Neural progenitor cell (in vitro differentiated cells): ENCODE data around the gene RPUSD2. TPM values are rescaled to one million over a fixed set of nuclear protein-coding genes. Genes with fewer than 3 reads are reported as not detected.

Experiments used
- DNase-seq: peaks from one replicate; pipeline ENCODE4 v3.0.0-alpha.2; 2016; ENCODE audit warnings: low spot score
- H2AFZ ChIP-seq: fragments of 200-600 bp; sonication (generic); replicated peaks from 2 replicates; pipeline ENCODE4 v1.6.1; 2016; ENCODE audit warnings: antibody characterized with exemption
- H3F3A ChIP-seq: fragments of 200-600 bp; sonication (generic); 2 replicates; pipeline ENCODE4 v1.6.1; 2016; ENCODE audit warnings: antibody characterized with exemption, low read depth
- H3K27ac ChIP-seq: fragments of 200-600 bp; sonication (generic); 2 replicates; pipeline ENCODE4 v1.5.1; 2016; ENCODE audit warnings: mild to moderate bottlenecking
- H3K27me3 ChIP-seq: fragments of 200-600 bp; sonication (generic); 2 replicates; pipeline ENCODE4 v1.6.1; 2016; ENCODE audit warnings: mild to moderate bottlenecking, moderate library complexity
- H3K36me3 ChIP-seq: fragments of 200-600 bp; sonication (generic); 2 replicates; pipeline ENCODE4 v1.5.1; 2016
- H3K4me1 ChIP-seq: fragments of 200-600 bp; sonication (generic); 2 replicates; pipeline ENCODE4 v1.6.1; 2016; ENCODE audit warnings: mixed run types
- H3K4me2 ChIP-seq: fragments of 200-600 bp; sonication (generic); 2 replicates; pipeline ENCODE4 v1.6.1; 2016
- H3K4me3 ChIP-seq: fragments of 200-600 bp; sonication (generic); 2 replicates; pipeline ENCODE4 v1.5.1; 2016
- H3K79me2 ChIP-seq: fragments of 200-600 bp; sonication (generic); 2 replicates; pipeline ENCODE4 v1.6.1; 2016; ENCODE audit warnings: low read depth
- H3K9ac ChIP-seq: fragments of 200-600 bp; sonication (generic); 2 replicates; pipeline ENCODE4 v1.6.1; 2016
- H3K9me3 ChIP-seq: fragments of 200-600 bp; sonication (generic); 2 replicates; pipeline ENCODE4 v1.5.1; 2016; ENCODE audit warnings: low read depth
- H4K20me1 ChIP-seq: fragments of 200-600 bp; sonication (generic); 2 replicates; pipeline ENCODE4 v1.6.1; 2016; ENCODE audit warnings: low read depth
- H3K27ac Mint-ChIP-seq: 3 replicates; pipeline ENCODE4 v1.8.0; 2021; ENCODE audit warnings: mixed read lengths
- H3K27me3 Mint-ChIP-seq: 2 replicates; pipeline ENCODE4 v1.8.0; 2022; ENCODE audit warnings: low read depth, mild to moderate bottlenecking, inconsistent platforms, moderate library complexity, mixed read lengths; ENCODE audit not compliant: insufficient read depth
- H3K36me3 Mint-ChIP-seq: 3 replicates; pipeline ENCODE4 v1.8.0; 2021; ENCODE audit warnings: mixed read lengths
- H3K4me1 Mint-ChIP-seq: 3 replicates; pipeline ENCODE4 v1.8.0; 2021; ENCODE audit warnings: mixed read lengths
- H3K4me3 Mint-ChIP-seq: 3 replicates; pipeline ENCODE4 v1.8.0; 2021; ENCODE audit warnings: mild to moderate bottlenecking, moderate library complexity, mixed read lengths
- H3K9me3 Mint-ChIP-seq: 3 replicates; pipeline ENCODE4 v1.8.0; 2020; ENCODE audit warnings: mixed read lengths
- EZH2 ChIP-seq: fragments of 200-600 bp; sonication (generic); IDR thresholded peaks from 2 replicates; pipeline ENCODE4 v1.6.1; 2017; ENCODE audit warnings: antibody characterized with exemption, mild to moderate bottlenecking, moderate library complexity
- EZH2phosphoT487 ChIP-seq: fragments of 200-600 bp; sonication (generic); IDR thresholded peaks from 2 replicates; pipeline ENCODE4 v1.6.1; 2017; ENCODE audit warnings: antibody characterized with exemption
- total RNA-seq: library from RNA; depleted of rRNA; stranded (reverse); fragments of >200 nt; gene quantifications from 2 replicates; pipeline ENCODE4 v1.2.3, GENCODE V29; 2015; ENCODE audit warnings: low replicate concordance
- TF ChIP-seq, protein P1 (sequence below): fragments of 200-600 bp; sonication (generic); IDR thresholded peaks from 2 replicates; pipeline ENCODE4 v1.5.1; 2017; ENCODE audit warnings: antibody characterized with exemption, mild to moderate bottlenecking

The RPUSD2 gene
- total RNA-seq, 1 donor from 2014 or later = 5.0 TPM

DNA sequence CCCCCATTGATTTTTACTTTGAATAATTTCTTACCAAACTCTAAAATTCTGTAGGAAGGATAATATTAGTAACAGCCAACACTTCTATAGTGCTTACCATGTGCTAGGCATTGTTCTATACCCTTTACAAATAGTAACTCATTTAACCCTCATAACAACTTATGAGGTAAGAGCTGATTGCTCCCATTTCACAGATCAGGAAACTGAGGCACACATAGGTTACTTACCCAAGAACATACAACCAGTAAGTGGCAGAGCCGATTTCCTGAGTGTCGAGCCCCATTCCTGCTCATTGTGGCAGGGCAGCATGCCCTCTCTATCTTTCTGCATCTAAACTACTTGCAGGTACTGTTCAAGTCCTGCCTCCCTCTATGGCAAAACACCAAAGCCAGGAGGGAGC lies 13.2 kb upstream of the RPUSD2 start:
- Histone ChIP-seq H3K4me3 (no peak overlapping the region), H3K4me2 (no peak overlapping the region), H2AFZ (no peak overlapping the region), H3K9me3 (no peaks in the 10 kb centered on the region), H3K4me1 (peaks cover 14% of the 10 kb centered on the region), H3K27ac (no peak overlapping the region), H3K27me3 (no peaks in the 10 kb centered on the region), H3K9ac (no peak overlapping the region), H3K79me2 (no peaks in the 10 kb centered on the region), H3F3A (peaks cover 19% of the 10 kb centered on the region), H4K20me1 (peaks cover 7% of the 10 kb centered on the region), H3K36me3 (no peaks in the 10 kb centered on the region)
- DNase-seq = no peak
- H3K27me3 Mint-ChIP-seq = peaks cover 8% of the 10 kb centered on the region
- H3K4me3 Mint-ChIP-seq = no peak overlapping the region
- H3K36me3 Mint-ChIP-seq = peaks cover 12% of the 10 kb centered on the region
- no peak for TF ChIP-seq EZH2
- no peak for TF ChIP-seq EZH2phosphoT487
- no peaks in the 10 kb centered on the region for H3K9me3 Mint-ChIP-seq
- peaks cover 25% of the 10 kb centered on the region for H3K4me1 Mint-ChIP-seq
- no peak overlapping the region for H3K27ac Mint-ChIP-seq

DNA sequence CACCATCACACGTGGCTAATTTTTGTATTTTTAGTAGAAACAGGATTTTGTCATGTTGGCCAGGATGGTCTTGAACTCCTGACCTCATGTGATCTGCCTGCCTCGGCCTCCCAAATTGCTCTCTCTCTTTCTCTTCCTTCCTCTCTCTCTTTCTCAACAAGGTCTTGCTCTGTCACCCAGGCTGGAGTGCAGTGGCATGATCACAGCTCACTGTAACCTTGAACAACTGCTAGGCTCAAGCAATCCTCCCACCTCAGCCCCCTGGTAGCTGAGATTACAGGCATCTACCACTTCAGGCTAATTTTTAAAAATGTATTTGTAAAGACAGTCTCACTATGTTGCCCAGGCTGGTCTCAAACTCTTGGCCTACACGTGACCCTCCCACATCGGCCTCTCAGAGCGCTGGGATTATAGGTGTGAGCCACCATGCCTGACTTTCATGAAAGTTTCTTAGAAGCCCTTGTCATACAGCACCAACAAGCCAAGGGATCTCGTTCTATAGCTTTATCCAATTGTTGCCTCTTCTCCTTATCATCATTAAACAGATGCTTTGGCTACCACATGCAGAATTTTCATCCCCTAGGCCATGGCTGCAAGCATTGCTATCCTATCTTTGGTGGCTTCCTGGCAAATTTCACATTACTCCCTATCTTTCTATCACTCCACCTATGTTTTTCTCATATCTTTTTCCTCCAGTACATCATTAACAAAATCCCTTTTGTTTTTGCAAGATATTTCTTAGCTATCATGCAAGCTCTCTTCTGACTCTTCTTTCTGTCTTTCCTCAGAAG lies 10.0 kb upstream of the RPUSD2 start:
- Mint-ChIP-seq H3K9me3 (no peaks in the 10 kb centered on the region), H3K27me3 (peaks cover 5% of the 10 kb centered on the region), H3K4me3 (peak overlapping the region; percentile 28), H3K4me1 (peaks cover 17% of the 10 kb centered on the region), H3K27ac (no peak overlapping the region), H3K36me3 (peaks cover 14% of the 10 kb centered on the region)
- Histone ChIP-seq H3K9me3 (no peaks in the 10 kb centered on the region), H3K36me3 (no peaks in the 10 kb centered on the region), H3K4me2 (no peak overlapping the region), H3K27me3 (no peaks in the 10 kb centered on the region), H3K9ac (no peak overlapping the region), H3K79me2 (peaks cover 2% of the 10 kb centered on the region), H3K4me1 (peaks cover 9% of the 10 kb centered on the region), H4K20me1 (peaks cover 7% of the 10 kb centered on the region), H3K27ac (no peak overlapping the region), H2AFZ (no peak overlapping the region), H3K4me3 (no peak overlapping the region), H3F3A (peaks cover 7% of the 10 kb centered on the region)
- TF ChIP-seq, protein P1, sequence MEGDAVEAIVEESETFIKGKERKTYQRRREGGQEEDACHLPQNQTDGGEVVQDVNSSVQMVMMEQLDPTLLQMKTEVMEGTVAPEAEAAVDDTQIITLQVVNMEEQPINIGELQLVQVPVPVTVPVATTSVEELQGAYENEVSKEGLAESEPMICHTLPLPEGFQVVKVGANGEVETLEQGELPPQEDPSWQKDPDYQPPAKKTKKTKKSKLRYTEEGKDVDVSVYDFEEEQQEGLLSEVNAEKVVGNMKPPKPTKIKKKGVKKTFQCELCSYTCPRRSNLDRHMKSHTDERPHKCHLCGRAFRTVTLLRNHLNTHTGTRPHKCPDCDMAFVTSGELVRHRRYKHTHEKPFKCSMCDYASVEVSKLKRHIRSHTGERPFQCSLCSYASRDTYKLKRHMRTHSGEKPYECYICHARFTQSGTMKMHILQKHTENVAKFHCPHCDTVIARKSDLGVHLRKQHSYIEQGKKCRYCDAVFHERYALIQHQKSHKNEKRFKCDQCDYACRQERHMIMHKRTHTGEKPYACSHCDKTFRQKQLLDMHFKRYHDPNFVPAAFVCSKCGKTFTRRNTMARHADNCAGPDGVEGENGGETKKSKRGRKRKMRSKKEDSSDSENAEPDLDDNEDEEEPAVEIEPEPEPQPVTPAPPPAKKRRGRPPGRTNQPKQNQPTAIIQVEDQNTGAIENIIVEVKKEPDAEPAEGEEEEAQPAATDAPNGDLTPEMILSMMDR = no peak
- TF ChIP-seq EZH2phosphoT487 (no peak), EZH2 (no peak)
- DNase-seq = no peak

DNA sequence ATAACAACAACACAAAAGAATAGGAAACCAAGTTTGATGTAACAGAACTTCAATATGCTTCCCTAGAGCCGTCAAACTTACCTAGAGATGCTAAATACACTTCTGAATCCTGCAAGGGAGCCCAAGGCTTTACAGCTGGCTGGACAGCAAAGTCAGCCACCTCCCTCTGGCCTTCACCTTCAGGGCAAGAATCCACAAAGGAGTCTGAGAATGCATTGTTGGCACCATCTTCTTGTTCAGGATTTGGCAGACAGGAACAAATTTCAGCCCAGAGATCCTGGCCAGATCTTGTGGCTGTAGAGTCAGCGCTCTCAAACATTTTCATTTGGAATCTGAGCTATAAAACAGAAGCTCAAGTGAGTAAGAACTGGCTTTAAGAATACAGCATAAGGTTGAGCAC lies 6.4 kb upstream of the RPUSD2 start:
- H3K27me3 Mint-ChIP-seq = peaks cover 2% of the 10 kb centered on the region
- H3K36me3 Mint-ChIP-seq = peaks cover 4% of the 10 kb centered on the region
- H3K4me3 ChIP-seq = no peak overlapping the region
- no peak overlapping the region for H3K9ac ChIP-seq
- H3K36me3 ChIP-seq = no peaks in the 10 kb centered on the region
- DNase-seq = no peak
- peaks cover 2% of the 10 kb centered on the region for H3K4me1 ChIP-seq
- no peaks in the 10 kb centered on the region for H4K20me1 ChIP-seq
- no peak overlapping the region for H3K4me2 ChIP-seq
- no peak overlapping the region for H3K27ac Mint-ChIP-seq
- H3K27ac ChIP-seq = no peak overlapping the region
- H2AFZ ChIP-seq = no peak overlapping the region
- H3K9me3 Mint-ChIP-seq = no peaks in the 10 kb centered on the region
- peak overlapping the region; percentile 38 for H3K4me3 Mint-ChIP-seq
- TF ChIP-seq EZH2 (no peak), EZH2phosphoT487 (no peak)
- TF ChIP-seq, protein P1 = no peak
- peaks cover 3% of the 10 kb centered on the region for H3F3A ChIP-seq
- no peaks in the 10 kb centered on the region for H3K27me3 ChIP-seq
- H3K9me3 ChIP-seq = no peaks in the 10 kb centered on the region
- peaks cover 6% of the 10 kb centered on the region for H3K79me2 ChIP-seq
- peaks cover 21% of the 10 kb centered on the region for H3K4me1 Mint-ChIP-seq

DNA sequence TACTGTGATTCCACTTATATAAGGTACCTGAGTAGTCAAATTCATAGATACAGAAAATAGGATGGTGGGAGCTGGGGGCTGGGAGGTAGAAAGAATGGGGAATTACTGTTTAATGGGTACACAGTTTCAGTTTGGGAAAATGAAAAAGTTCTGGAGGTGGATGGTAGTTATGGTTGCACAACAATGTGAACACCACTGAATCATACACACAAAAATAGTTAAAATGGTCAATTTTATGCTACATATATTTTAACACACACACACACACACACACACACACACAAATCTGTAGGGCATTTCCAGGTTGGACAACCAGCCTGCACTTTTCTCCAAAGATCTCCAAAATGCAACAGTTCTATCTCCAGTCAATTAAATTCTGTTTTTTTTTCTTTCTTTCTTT lies 5.7 kb upstream of the RPUSD2 start:
- DNase-seq = no peak
- Histone ChIP-seq H3F3A (peaks cover 3% of the 10 kb centered on the region), H2AFZ (no peak overlapping the region), H3K4me1 (peaks cover 2% of the 10 kb centered on the region), H3K36me3 (no peaks in the 10 kb centered on the region), H3K4me2 (no peak overlapping the region), H3K4me3 (no peak overlapping the region), H3K79me2 (peaks cover 6% of the 10 kb centered on the region), H3K9ac (no peak overlapping the region), H4K20me1 (no peaks in the 10 kb centered on the region), H3K9me3 (no peaks in the 10 kb centered on the region), H3K27me3 (no peaks in the 10 kb centered on the region), H3K27ac (no peak overlapping the region)
- Mint-ChIP-seq H3K36me3 (peaks cover 4% of the 10 kb centered on the region), H3K27ac (no peak overlapping the region), H3K4me3 (peak overlapping the region; percentile 77), H3K9me3 (no peaks in the 10 kb centered on the region), H3K27me3 (no peaks in the 10 kb centered on the region), H3K4me1 (peaks cover 24% of the 10 kb centered on the region)
- TF ChIP-seq EZH2phosphoT487 (no peak), EZH2 (no peak)
- TF ChIP-seq, protein P1 = no peak
